ENCODE data around the gene CFAP74. TPM values are rescaled to one million over a fixed set of nuclear protein-coding genes. Genes with fewer than 3 reads are reported as not detected.

Gene CFAP74
- total RNA-seq, 1 experiment from 2014 or later = not detected

DNA sequence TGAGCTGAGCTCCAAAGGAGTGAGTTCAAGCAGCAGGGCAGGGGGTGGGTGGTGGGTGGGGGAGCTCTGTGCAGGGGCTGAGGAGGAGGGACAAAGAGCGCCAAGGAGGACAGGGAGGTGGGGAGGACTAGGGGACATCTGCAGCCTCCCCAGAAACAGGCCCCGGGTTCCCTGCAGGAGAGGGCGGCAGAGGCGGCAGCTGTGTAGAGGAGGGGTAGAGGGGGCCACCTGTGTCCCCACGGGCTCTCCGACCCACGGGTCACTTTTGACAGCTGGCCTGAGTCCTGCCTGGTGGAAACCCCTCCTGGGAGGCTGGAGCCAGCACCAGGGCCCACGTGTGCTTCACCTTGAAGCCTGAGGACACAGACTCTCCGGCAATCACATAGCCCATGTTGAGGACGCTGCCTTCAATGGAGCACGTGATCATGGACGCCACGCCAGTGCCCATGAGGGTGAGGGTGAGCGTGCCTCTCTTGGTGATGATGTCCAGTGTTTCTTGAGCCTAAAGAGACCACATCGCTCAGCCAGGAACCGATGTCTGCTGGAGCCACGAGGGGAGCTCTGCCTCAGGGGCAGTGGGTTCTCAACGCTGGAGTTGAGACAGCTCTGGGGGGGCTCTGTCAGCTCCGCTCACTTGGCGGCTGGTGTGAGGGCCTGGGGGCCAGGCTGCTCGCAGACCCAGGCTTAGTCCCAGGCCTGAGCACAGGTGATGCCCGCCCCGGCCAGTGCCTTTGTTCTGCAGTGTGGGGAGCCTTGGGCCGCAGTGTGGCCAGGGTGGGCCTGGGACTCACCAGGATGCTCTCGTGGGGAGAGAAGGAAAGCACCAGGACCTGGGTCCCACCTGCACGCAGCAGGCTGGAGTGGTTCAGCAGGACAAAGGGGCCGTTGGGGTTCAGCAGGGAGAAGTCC lies 77.9 kb downstream of the CFAP74 start:
- intact Hi-C loops (cut with micrococcal nuclease; ENCODE audit: unreplicated experiment) = no loop called here
- ChIA-PET POLR2A (no interaction called here), CTCF (no interaction called here)
- Histone ChIP-seq H3K9me3 (no peaks in the 10 kb centered on the region), H3K4me3 (ENCODE audit: low read depth, low read length) (no peak overlapping the region), H3K27me3 (replicated peaks; ENCODE audit: control insufficient read depth, insufficient read depth, low read length) (no peaks in the 10 kb centered on the region), H3K36me3 (ENCODE audit: control insufficient read depth, insufficient read depth, low read length) (no peaks in the 10 kb centered on the region), H3K4me1 (peaks cover 10% of the 10 kb centered on the region; the same call in 1 of the 2 replicates)
- H3K4me1 Mint-ChIP-seq (ENCODE audit: low read depth, unreplicated experiment) = no peaks in the 10 kb centered on the region
- H3K9me3 Mint-ChIP-seq (ENCODE audit: unreplicated experiment) = no peaks in the 10 kb centered on the region
- TF ChIP-seq, protein P1, sequence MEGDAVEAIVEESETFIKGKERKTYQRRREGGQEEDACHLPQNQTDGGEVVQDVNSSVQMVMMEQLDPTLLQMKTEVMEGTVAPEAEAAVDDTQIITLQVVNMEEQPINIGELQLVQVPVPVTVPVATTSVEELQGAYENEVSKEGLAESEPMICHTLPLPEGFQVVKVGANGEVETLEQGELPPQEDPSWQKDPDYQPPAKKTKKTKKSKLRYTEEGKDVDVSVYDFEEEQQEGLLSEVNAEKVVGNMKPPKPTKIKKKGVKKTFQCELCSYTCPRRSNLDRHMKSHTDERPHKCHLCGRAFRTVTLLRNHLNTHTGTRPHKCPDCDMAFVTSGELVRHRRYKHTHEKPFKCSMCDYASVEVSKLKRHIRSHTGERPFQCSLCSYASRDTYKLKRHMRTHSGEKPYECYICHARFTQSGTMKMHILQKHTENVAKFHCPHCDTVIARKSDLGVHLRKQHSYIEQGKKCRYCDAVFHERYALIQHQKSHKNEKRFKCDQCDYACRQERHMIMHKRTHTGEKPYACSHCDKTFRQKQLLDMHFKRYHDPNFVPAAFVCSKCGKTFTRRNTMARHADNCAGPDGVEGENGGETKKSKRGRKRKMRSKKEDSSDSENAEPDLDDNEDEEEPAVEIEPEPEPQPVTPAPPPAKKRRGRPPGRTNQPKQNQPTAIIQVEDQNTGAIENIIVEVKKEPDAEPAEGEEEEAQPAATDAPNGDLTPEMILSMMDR (IDR thresholded peaks at IDR 0.05; ENCODE audit: insufficient read depth in 1 of 2, low read depth in 1 of 2, low read length in 1 of 2, severe bottlenecking in 1 of 2, unreplicated experiment in 1 of 2) = no peak
- H3K36me3 Mint-ChIP-seq (ENCODE audit: insufficient read depth, unreplicated experiment) = no peaks in the 10 kb centered on the region
- H3K4me3 Mint-ChIP-seq (ENCODE audit: unreplicated experiment) = no peak overlapping the region
- no peaks in the 10 kb centered on the region for H3K27me3 Mint-ChIP-seq (ENCODE audit: insufficient read depth, unreplicated experiment)
- no TSS peak for BruUV-seq (replicated peaks)
- no peak for DNase-seq
- no peak overlapping the region for H3K27ac Mint-ChIP-seq (ENCODE audit: unreplicated experiment)

DNA sequence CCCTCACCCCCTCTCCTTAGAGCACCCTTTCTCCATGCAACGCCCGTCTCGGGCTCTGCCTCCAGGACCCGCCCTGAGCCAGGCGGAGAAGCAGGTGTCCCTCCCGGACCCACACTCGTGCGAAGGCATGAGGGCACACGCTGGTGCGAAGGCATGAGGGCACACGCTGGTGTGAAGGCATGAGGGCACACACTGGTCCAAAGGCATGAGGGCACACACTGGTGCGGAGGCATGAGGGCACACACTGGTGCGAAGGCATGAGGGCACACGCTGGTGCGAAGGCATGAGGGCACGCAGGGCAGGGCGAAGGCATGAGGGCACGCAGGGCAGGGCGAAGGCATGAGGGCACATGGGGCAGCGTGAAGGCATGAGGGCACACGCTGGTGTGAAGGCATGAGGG lies 78.7 kb downstream of the CFAP74 start:
- ChIA-PET CTCF (no interaction called here), POLR2A (no interaction called here)
- TF ChIP-seq, protein P1 (IDR thresholded peaks at IDR 0.05; ENCODE audit: insufficient read depth in 1 of 2, low read depth in 1 of 2, low read length in 1 of 2, severe bottlenecking in 1 of 2, unreplicated experiment in 1 of 2) = no peak
- Histone ChIP-seq H3K4me3 (ENCODE audit: low read depth, low read length) (no peak overlapping the region), H3K36me3 (ENCODE audit: control insufficient read depth, insufficient read depth, low read length) (no peaks in the 10 kb centered on the region), H3K4me1 (peaks cover 10% of the 10 kb centered on the region; the same call in 1 of the 2 replicates), H3K9me3 (no peaks in the 10 kb centered on the region), H3K27me3 (replicated peaks; ENCODE audit: control insufficient read depth, insufficient read depth, low read length) (no peaks in the 10 kb centered on the region)
- H3K9me3 Mint-ChIP-seq (ENCODE audit: unreplicated experiment) = no peaks in the 10 kb centered on the region
- intact Hi-C loops (cut with micrococcal nuclease; ENCODE audit: unreplicated experiment) = no loop called here
- DNase-seq = no peak
- no peaks in the 10 kb centered on the region for H3K4me1 Mint-ChIP-seq (ENCODE audit: low read depth, unreplicated experiment)
- no peaks in the 10 kb centered on the region for H3K27me3 Mint-ChIP-seq (ENCODE audit: insufficient read depth, unreplicated experiment)
- no TSS peak for BruUV-seq (replicated peaks)
- no peak overlapping the region for H3K4me3 Mint-ChIP-seq (ENCODE audit: unreplicated experiment)
- no peak overlapping the region for H3K27ac Mint-ChIP-seq (ENCODE audit: unreplicated experiment)
- H3K36me3 Mint-ChIP-seq (ENCODE audit: insufficient read depth, unreplicated experiment) = no peaks in the 10 kb centered on the region

DNA sequence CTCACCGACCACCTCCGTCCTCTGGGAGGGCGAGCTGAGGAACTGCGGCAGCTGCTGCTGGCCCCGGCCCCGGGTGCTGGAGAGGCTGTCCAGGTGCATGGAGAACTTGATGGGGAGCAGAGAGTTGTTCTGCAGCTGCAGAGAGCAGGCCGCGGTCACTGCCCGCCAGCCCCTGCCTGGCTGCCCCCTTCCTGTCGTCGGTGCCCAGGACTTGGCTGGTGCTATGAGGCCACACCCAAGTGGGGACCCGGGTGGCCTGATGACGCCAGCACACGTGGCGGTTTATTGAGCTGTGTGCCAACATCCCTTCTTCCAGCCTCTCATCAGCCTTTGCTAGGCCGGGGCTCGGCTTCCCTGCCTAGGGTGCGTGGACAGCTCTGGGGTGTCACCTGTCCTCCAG lies 79.2 kb downstream of the CFAP74 start:
- Mint-ChIP-seq H3K27me3 (ENCODE audit: insufficient read depth, unreplicated experiment) (no peaks in the 10 kb centered on the region), H3K36me3 (ENCODE audit: insufficient read depth, unreplicated experiment) (peaks cover 4% of the 10 kb centered on the region), H3K27ac (ENCODE audit: unreplicated experiment) (no peak overlapping the region), H3K4me3 (ENCODE audit: unreplicated experiment) (no peak overlapping the region), H3K4me1 (ENCODE audit: low read depth, unreplicated experiment) (no peaks in the 10 kb centered on the region), H3K9me3 (ENCODE audit: unreplicated experiment) (no peaks in the 10 kb centered on the region)
- H3K9me3 ChIP-seq = no peaks in the 10 kb centered on the region
- H3K4me1 ChIP-seq = peaks cover 10% of the 10 kb centered on the region; the same call in 1 of the 2 replicates
- CTCF ChIA-PET = no interaction called here
- DNase-seq = no peak
- no TSS peak for BruUV-seq (replicated peaks)
- POLR2A ChIA-PET = no interaction called here
- intact Hi-C loops (cut with micrococcal nuclease; ENCODE audit: unreplicated experiment) = no loop called here
- H3K36me3 ChIP-seq (ENCODE audit: control insufficient read depth, insufficient read depth, low read length) = no peaks in the 10 kb centered on the region
- H3K27me3 ChIP-seq (replicated peaks; ENCODE audit: control insufficient read depth, insufficient read depth, low read length) = no peaks in the 10 kb centered on the region
- no peak overlapping the region for H3K4me3 ChIP-seq (ENCODE audit: low read depth, low read length)
- TF ChIP-seq, protein P1 (IDR thresholded peaks at IDR 0.05; ENCODE audit: insufficient read depth in 1 of 2, low read depth in 1 of 2, low read length in 1 of 2, severe bottlenecking in 1 of 2, unreplicated experiment in 1 of 2) = no peak

All from Caco-2 (cell line).